OCI-LY7 (cell line): ENCODE measurements around the gene JAZF1. TPM values are rescaled to one million over a fixed set of nuclear protein-coding genes. Genes with fewer than 3 reads are reported as not detected.

ENCODE experiments used
- BruUV-seq: library from RNA; stranded (reverse); fragments of 400-500 nt; replicated peaks from 2 replicates; lab custom pipeline; 2021; lab: Mats Ljungman, UMichigan
- CTCF ChIA-PET: fragments of 300-600 bp; sonication (Branson Sonifier 250); formaldehyde crosslinking; loops from one replicate; lab custom pipeline; 2022; ENCODE audit warnings: antibody characterized with exemption; ENCODE audit not compliant: unreplicated experiment; lab: Charles Lee
- POLR2A ChIA-PET: fragments of 300-600 bp; sonication (Branson Sonifier 250); formaldehyde crosslinking; loops from one replicate; lab custom pipeline; 2022; ENCODE audit warnings: antibody characterized with exemption; lab: Charles Lee
- DNase-seq: peaks from one replicate; pipeline ENCODE4 v3.0.0-alpha.2; 2015; ENCODE audit warnings: low spot score
- H2AFZ ChIP-seq: fragments of 200-600 bp; sonication (generic), shearing (Covaris generic); 2 replicates; pipeline ENCODE4 v1.6.1; 2014; ENCODE audit warnings: mild to moderate bottlenecking, antibody characterized with exemption, low read length, moderate library complexity
- H3K27ac ChIP-seq: fragments of 200-600 bp; sonication (generic); 2 replicates; pipeline ENCODE4 v1.5.1; 2014; ENCODE audit warnings: mixed run types, low read depth, mild to moderate bottlenecking, moderate library complexity, low read length, inconsistent platforms; ENCODE audit not compliant: poor library complexity, severe bottlenecking
- H3K36me3 ChIP-seq: fragments of 200-600 bp; sonication (generic); 2 replicates; pipeline ENCODE4 v1.6.1; 2014; ENCODE audit warnings: mild to moderate bottlenecking, antibody characterized with exemption, low read length, moderate library complexity, mixed read lengths; ENCODE audit not compliant: insufficient read depth
- H3K4me1 ChIP-seq: fragments of 200-600 bp; sonication (generic); 2 replicates; pipeline ENCODE4 v1.5.1; 2014; ENCODE audit warnings: mild to moderate bottlenecking, low read length; ENCODE audit not compliant: insufficient read depth, poor library complexity, severe bottlenecking
- H3K4me2 ChIP-seq: fragments of 200-600 bp; sonication (generic); 2 replicates; pipeline ENCODE4 v1.6.1; 2014; ENCODE audit warnings: mild to moderate bottlenecking, low read length
- H3K4me3 ChIP-seq: fragments of 200-600 bp; sonication (generic); 2 replicates; pipeline ENCODE4 v1.5.1; 2014; ENCODE audit warnings: mild to moderate bottlenecking, low read depth, low read length; ENCODE audit not compliant: poor library complexity, severe bottlenecking
- H3K79me2 ChIP-seq: fragments of 200-600 bp; sonication (generic); 2 replicates; pipeline ENCODE4 v1.6.1; 2016; ENCODE audit warnings: low read depth, mild to moderate bottlenecking, low read length, moderate library complexity, mixed read lengths; ENCODE audit not compliant: insufficient read depth
- H3K9me2 ChIP-seq: fragments of 200-600 bp; sonication (generic); 2 replicates; pipeline ENCODE4 v1.6.1; 2016; ENCODE audit warnings: mild to moderate bottlenecking, low read length, mixed read lengths; ENCODE audit not compliant: insufficient read depth
- H3K9me3 ChIP-seq: fragments of 200-600 bp; sonication (generic); 2 replicates; pipeline ENCODE4 v1.6.1; 2014; ENCODE audit warnings: mild to moderate bottlenecking, mixed run types, low read length, mixed read lengths
- H4K20me1 ChIP-seq: fragments of 200-600 bp; sonication (generic); 2 replicates; pipeline ENCODE4 v1.6.1; 2014; ENCODE audit warnings: mild to moderate bottlenecking, antibody characterized with exemption, low read length, moderate library complexity, mixed read lengths; ENCODE audit not compliant: insufficient read depth
- EZH2phosphoT487 ChIP-seq: fragments of 200-600 bp; sonication (generic); IDR thresholded peaks from 2 replicates; pipeline ENCODE4 v1.6.1; 2018; ENCODE audit warnings: low read depth, borderline replicate concordance, mild to moderate bottlenecking, mixed run types, antibody characterized with exemption, low read length, moderate library complexity, mixed read lengths
- intact Hi-C: fragments of 100-400 bp; cut with micrococcal nuclease; formaldehyde crosslinking; loops from one replicate; pipeline ENCODE4 v1.10.0; 2022; ENCODE audit not compliant: unreplicated experiment
- total RNA-seq, 2 experiments: library from RNA; depleted of rRNA in 1 of 2; stranded (reverse); fragments of >200 nt in 1 of 2; shearing (Covaris generic) in 1 of 2; gene quantifications; 2 replicates each; pipeline ENCODE4 v1.2.3, GENCODE V29; 2014 to 2022
- TF ChIP-seq, protein P1 (sequence below): fragments of 200-600 bp; sonication (generic); conservative IDR thresholded peaks from 2 replicates; pipeline ENCODE4 v1.5.1; 2014; ENCODE audit warnings: mild to moderate bottlenecking, antibody characterized with exemption, low read length, moderate library complexity, mixed read lengths

The JAZF1 gene
- total RNA-seq, 2 experiments from 2014 or later = 6.3 to 25.0 TPM

DNA sequence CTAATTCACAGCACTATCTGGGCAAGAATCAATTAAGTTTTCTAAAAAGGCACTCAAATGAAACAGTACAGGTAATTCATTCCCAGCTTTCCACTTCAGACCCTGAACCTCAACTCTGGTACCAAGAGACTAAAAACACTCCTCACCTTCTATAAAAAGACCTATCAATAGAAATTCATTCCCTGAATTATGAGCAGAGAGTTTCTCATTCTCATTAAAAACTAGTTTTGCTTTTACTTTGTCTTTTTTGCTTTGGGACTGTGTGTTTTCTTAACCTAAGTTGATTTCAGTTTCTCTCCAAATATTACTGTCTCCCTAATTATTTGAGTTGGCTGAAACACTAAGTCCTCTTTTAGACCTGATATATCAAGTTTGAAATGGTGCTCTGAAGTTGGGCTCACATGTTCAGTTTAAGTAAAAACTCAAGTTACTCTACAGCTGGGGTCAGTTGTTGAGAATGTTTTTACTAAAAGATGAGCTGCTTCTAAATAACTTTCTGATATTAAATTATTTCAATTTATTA lies 189.5 kb downstream of the JAZF1 start:
- no peak for TF ChIP-seq EZH2phosphoT487
- TF ChIP-seq, protein P1, sequence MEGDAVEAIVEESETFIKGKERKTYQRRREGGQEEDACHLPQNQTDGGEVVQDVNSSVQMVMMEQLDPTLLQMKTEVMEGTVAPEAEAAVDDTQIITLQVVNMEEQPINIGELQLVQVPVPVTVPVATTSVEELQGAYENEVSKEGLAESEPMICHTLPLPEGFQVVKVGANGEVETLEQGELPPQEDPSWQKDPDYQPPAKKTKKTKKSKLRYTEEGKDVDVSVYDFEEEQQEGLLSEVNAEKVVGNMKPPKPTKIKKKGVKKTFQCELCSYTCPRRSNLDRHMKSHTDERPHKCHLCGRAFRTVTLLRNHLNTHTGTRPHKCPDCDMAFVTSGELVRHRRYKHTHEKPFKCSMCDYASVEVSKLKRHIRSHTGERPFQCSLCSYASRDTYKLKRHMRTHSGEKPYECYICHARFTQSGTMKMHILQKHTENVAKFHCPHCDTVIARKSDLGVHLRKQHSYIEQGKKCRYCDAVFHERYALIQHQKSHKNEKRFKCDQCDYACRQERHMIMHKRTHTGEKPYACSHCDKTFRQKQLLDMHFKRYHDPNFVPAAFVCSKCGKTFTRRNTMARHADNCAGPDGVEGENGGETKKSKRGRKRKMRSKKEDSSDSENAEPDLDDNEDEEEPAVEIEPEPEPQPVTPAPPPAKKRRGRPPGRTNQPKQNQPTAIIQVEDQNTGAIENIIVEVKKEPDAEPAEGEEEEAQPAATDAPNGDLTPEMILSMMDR = no peak
- BruUV-seq = TSS peak; percentile 45
- no peak overlapping the region for H2AFZ ChIP-seq
- ChIA-PET POLR2A (no interaction called here), CTCF (no interaction called here)
- H3K9me2 ChIP-seq = no peaks in the 10 kb centered on the region
- peaks cover 7% of the 10 kb centered on the region; the same call in 1 of the 2 replicates for H3K36me3 ChIP-seq
- no peaks in the 10 kb centered on the region for H3K79me2 ChIP-seq
- no peaks in the 10 kb centered on the region for H4K20me1 ChIP-seq
- no peak for DNase-seq
- no peak overlapping the region for H3K27ac ChIP-seq
- intact Hi-C loops = no loop called here
- no peak overlapping the region for H3K4me2 ChIP-seq
- H3K4me1 ChIP-seq = peaks cover 12% of the 10 kb centered on the region
- no peaks in the 10 kb centered on the region for H3K9me3 ChIP-seq
- H3K4me3 ChIP-seq = no peak overlapping the region

DNA sequence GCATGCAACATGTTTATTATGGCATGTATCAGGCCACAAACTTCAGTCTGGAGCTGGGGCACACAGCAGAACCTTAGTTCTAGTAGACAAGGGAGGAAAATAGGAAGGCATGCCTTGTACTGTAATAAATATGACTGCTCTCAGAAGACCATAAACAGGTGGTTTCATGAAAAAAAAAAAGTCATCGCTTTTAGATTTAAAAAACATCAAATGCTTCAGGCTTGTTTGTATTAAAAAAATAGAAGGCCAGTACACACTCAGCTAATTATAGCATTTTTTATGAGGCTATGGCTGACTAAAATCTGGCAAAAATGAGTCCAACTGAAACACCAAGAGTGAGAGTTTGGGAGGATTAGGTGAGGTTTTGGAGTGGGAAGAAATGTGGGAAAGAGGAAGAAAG lies 204.1 kb downstream of the JAZF1 start:
- ChIA-PET POLR2A (interaction anchor here (0.6 to 0.7 kb wide), 3 partner anchors 110 to 912 kb away, joined by 3 to 5 read pairs (median 4); no protein-coding TSS in a partner anchor), CTCF (no interaction called here)
- Histone ChIP-seq H3K36me3 (no peaks in the 10 kb centered on the region), H2AFZ (no peak overlapping the region), H3K4me1 (no peaks in the 10 kb centered on the region), H3K4me2 (no peak overlapping the region), H3K9me3 (no peaks in the 10 kb centered on the region), H3K9me2 (no peaks in the 10 kb centered on the region), H3K27ac (no peak overlapping the region), H3K79me2 (no peaks in the 10 kb centered on the region), H4K20me1 (no peaks in the 10 kb centered on the region), H3K4me3 (no peak overlapping the region)
- TF ChIP-seq EZH2phosphoT487 = no peak
- TF ChIP-seq, protein P1 = no peak
- intact Hi-C loops = no loop called here
- no TSS peak for BruUV-seq
- DNase-seq = no peak

DNA sequence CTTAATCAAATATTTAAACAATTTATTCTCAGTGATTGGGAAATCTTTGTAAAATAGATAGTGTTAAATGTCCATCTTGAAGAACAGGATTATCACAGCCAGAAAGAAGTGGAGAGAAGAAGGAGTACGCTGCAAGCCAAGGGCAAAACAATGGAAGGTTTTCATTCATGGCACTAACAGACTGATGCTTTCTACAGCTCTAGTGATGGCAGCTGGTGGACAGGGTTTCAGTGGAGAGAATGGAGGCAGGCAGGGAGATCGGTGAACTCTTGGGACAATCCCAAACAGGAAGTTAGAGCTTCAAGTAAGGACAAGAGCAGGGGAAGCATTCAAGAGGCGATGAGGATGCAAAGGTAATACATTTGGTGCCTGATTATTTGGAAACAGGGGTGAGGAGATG lies 207.0 kb downstream of the JAZF1 start:
- no peak for DNase-seq
- no peaks in the 10 kb centered on the region for H3K9me3 ChIP-seq
- no peak overlapping the region for H3K4me3 ChIP-seq
- no peak overlapping the region for H3K27ac ChIP-seq
- no peaks in the 10 kb centered on the region for H3K9me2 ChIP-seq
- H3K79me2 ChIP-seq = no peaks in the 10 kb centered on the region
- H4K20me1 ChIP-seq = no peaks in the 10 kb centered on the region
- POLR2A ChIA-PET = interaction anchor here (0.7 to 0.8 kb wide), 2 partner anchors 21 to 55 kb away, joined by 3 read pairs; no protein-coding TSS in a partner anchor
- CTCF ChIA-PET = no interaction called here
- intact Hi-C loops = no loop called here
- H3K36me3 ChIP-seq = no peaks in the 10 kb centered on the region
- no peak overlapping the region for H3K4me2 ChIP-seq
- H2AFZ ChIP-seq = no peak overlapping the region
- no TSS peak for BruUV-seq
- H3K4me1 ChIP-seq = no peaks in the 10 kb centered on the region
- no peak for TF ChIP-seq EZH2phosphoT487
- TF ChIP-seq, protein P1 = no peak
